Measurements from ENCODE around the gene TNFRSF14. TPM values are rescaled to one million over a fixed set of nuclear protein-coding genes. Genes with fewer than 3 reads are reported as not detected.

TNFRSF14 gene
- total and polyA plus RNA-seq, 9 donors: 11.0 to 33.8 (median 15.2) TPM

DNA sequence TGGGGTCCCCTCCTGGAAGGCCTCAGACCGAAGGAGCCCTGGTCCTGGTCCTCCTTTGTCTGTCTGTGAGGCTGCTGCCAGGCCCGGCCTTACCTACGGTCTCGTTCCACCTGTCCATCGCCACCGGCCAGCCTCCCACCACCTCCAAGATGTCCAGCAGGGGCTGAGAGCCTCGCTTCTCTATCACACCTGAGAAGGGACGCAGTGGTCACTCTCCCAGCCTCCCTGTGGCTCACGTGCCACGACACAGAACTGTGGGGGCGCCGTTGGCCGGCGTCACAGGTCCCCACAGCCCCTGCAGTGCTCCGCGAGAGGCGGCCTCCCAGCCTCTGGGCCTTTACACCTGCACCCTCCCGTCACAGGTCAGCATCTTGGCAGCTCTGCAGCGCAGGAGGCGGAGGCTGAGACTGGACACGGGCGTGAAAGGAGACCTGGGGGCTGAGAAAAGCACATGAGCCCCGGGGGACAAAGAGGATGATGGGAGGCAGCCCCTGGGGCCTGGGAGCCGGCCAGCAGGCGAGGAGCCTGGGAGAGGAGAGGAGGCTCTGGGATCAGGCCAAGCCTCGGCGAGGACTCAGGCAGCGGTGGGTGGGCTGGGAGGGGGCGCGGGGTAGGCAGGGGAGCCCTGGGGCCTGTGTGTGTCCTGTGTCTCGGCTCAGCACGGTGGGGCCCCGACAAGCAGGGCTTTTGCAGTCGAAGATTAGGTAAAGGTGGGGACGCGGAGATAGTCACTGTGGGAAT is 50.9 kb downstream of the TNFRSF14 start:
- no peaks in the 10 kb centered on the region for H3K36me3 ChIP-seq (ENCODE audit: control insufficient read depth, insufficient read depth, low read length)
- no peaks in the 10 kb centered on the region for H3K9me3 ChIP-seq (replicated peaks; ENCODE audit: control insufficient read depth, low read depth, low read length)
- peaks cover 10% of the 10 kb centered on the region for H3K27me3 ChIP-seq (ENCODE audit: control insufficient read depth, insufficient read depth, low read length)
- DNase-seq: no peak
- 41% methylated on average over 23 of the region's 36 CpGs for WGBS (ENCODE audit: insufficient coverage)
- H3K4me3 ChIP-seq (ENCODE audit: low read length): no peak overlapping the region
- no peak overlapping the region for H3K27ac ChIP-seq (ENCODE audit: low read length)
- H3K4me1 ChIP-seq (ENCODE audit: control insufficient read depth, insufficient read depth, low read length): peaks cover 29% of the 10 kb centered on the region

- peaks cover 29% of the 10 kb centered on the region for H3K4me1 ChIP-seq (ENCODE audit: control insufficient read depth, insufficient read depth, low read length)
- H3K27me3 ChIP-seq (ENCODE audit: control insufficient read depth, insufficient read depth, low read length): peaks cover 9% of the 10 kb centered on the region
- no peak overlapping the region for H3K4me3 ChIP-seq (ENCODE audit: low read length)
- peak; percentile 53 for DNase-seq
- WGBS (ENCODE audit: insufficient coverage): 22% methylated on average over 13 of the region's 13 CpGs
- H3K36me3 ChIP-seq (ENCODE audit: control insufficient read depth, insufficient read depth, low read length): no peaks in the 10 kb centered on the region
- H3K27ac ChIP-seq (ENCODE audit: low read length): peak overlapping the region; percentile 13
- H3K9me3 ChIP-seq (replicated peaks; ENCODE audit: control insufficient read depth, low read depth, low read length): no peaks in the 10 kb centered on the region
These were observed 51.5 kb downstream of the TNFRSF14 start for GRCh38 chr1:2607641-2608091.

DNA sequence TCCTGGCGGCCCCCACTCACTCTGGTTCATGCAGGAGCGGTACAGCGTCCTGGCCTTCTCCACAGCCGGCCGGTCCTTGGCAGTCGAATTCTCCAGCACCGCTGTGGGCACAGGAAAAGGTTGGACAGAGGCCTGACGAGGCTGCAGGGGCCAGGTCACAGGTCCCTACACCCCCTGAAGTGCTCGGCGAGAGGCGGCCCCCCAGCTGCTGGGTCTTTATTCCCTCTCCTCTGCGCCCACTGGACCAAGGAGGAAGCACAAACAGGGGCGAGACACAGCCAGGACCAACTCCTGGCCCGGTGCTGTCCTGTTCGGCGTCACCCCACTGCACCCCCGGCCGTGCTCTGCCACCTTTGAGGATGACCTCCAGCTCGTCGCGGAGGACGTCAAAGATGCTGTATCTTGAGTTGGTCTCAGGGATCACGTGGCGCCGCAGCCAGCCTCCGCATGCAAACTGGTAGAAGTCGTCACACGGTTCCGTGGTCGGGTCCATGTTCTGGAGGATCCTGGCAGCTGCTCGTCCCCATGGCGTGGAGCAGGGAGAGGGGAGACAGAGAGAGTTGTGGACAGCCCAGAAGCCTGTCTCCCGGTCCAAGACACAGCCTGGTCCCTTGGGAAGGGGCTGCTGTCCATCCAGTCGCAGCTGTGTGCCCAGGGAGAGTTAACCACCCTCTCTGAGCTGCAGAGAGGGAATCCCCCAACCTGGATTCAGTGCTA is 53.3 kb downstream of the TNFRSF14 start:
- Histone ChIP-seq H3K27ac (ENCODE audit: low read length) (no peak overlapping the region), H3K4me1 (ENCODE audit: control insufficient read depth, insufficient read depth, low read length) (peaks cover 29% of the 10 kb centered on the region), H3K4me3 (ENCODE audit: low read length) (no peak overlapping the region), H3K27me3 (ENCODE audit: control insufficient read depth, insufficient read depth, low read length) (peaks cover 7% of the 10 kb centered on the region), H3K36me3 (ENCODE audit: control insufficient read depth, insufficient read depth, low read length) (no peaks in the 10 kb centered on the region), H3K9me3 (replicated peaks; ENCODE audit: control insufficient read depth, low read depth, low read length) (peaks cover 7% of the 10 kb centered on the region)
- DNase-seq: no peak
- WGBS (ENCODE audit: insufficient coverage): 81% methylated on average over 32 of the region's 34 CpGs

DNA sequence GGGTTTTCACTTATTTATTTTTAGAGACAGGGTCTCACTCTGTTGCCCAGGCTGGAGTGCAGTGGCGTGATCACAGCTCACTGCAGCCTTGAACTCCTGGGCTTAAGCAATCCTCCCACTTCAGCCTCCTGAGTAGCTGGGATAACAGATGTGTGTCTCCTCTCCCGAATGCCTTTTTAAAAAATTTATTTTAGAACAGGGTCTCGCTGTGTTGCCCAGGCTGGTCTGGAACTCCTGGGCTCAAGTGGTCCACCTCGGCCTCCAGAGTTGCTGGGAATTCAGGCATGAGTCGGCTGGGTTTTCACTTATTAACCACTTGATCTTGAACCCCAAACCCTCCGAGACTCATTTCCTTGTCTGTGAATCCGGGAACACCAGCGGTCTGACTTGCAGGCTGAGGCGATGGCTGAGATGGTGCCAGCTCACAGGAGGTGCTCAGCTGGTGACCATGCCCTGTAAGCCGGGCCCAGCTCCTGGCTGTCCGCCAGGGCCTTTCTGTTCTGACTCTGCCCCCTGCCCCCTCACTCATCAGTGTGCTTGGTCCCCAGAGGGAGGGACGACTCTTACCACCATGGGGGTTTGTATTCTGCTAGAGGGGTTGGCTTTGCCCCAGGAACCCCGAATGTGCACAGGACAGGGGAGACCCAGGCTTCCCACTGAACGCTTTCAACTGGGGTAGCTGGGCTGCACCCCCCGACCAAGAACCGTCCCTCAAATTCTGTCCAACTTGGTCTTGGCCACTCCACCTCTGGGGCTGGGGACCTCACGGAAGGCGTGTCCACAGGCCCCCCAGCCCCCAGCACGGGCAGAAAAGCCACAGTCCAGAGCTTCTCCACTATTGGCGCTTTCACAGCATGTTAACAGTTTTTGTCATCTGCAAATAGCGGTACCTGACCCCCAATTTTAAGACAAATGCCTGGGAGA is 54.1 kb downstream of the TNFRSF14 start:
- peaks cover 7% of the 10 kb centered on the region for H3K27me3 ChIP-seq (ENCODE audit: control insufficient read depth, insufficient read depth, low read length)
- peaks cover 7% of the 10 kb centered on the region for H3K9me3 ChIP-seq (replicated peaks; ENCODE audit: control insufficient read depth, low read depth, low read length)
- H3K36me3 ChIP-seq (ENCODE audit: control insufficient read depth, insufficient read depth, low read length): no peaks in the 10 kb centered on the region
- peaks cover 29% of the 10 kb centered on the region for H3K4me1 ChIP-seq (ENCODE audit: control insufficient read depth, insufficient read depth, low read length)
- no peak overlapping the region for H3K4me3 ChIP-seq (ENCODE audit: low read length)
- no peak overlapping the region for H3K27ac ChIP-seq (ENCODE audit: low read length)
- no peak for DNase-seq
- WGBS (ENCODE audit: insufficient coverage): 33% methylated on average over 16 of the region's 21 CpGs

DNA sequence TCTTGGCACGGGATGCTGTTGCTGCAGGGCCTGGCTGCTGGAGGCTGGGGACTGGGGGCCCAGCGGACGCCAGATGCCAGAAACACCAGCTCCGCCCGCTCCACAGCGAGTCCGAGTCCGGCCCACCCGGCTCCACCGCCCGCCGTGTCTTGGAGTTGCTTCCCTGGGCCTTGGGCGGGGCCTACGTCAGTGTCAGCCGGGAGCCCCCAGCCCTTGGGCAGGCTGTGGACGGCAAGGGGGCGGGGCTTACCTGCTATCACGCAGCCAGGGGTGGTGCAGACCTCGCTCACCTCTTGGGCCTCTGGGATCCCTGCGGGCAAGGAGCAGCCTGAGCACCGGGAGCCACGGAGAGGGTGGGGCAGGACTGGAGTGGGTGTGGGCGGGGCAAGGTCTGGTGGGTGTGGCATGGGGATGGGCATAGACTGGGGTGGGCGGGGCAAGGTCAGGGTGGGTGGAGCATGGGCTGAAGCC is 54.9 kb downstream of the TNFRSF14 start:
- Histone ChIP-seq H3K27ac (ENCODE audit: low read length) (no peak overlapping the region), H3K27me3 (ENCODE audit: control insufficient read depth, insufficient read depth, low read length) (peaks cover 7% of the 10 kb centered on the region), H3K9me3 (replicated peaks; ENCODE audit: control insufficient read depth, low read depth, low read length) (peaks cover 9% of the 10 kb centered on the region), H3K36me3 (ENCODE audit: control insufficient read depth, insufficient read depth, low read length) (no peaks in the 10 kb centered on the region), H3K4me3 (ENCODE audit: low read length) (no peak overlapping the region), H3K4me1 (ENCODE audit: control insufficient read depth, insufficient read depth, low read length) (peaks cover 29% of the 10 kb centered on the region)
- DNase-seq: peak; percentile 43
- WGBS (ENCODE audit: insufficient coverage): under 1% methylated on average over 22 of the region's 24 CpGs

GRCh38 chr1:2611621-2612437 is 55.7 kb downstream of the TNFRSF14 start:
- Histone ChIP-seq H3K4me1 (ENCODE audit: control insufficient read depth, insufficient read depth, low read length) (peaks cover 26% of the 10 kb centered on the region), H3K4me3 (ENCODE audit: low read length) (no peak overlapping the region), H3K27me3 (ENCODE audit: control insufficient read depth, insufficient read depth, low read length) (peaks cover 10% of the 10 kb centered on the region), H3K36me3 (ENCODE audit: control insufficient read depth, insufficient read depth, low read length) (no peaks in the 10 kb centered on the region), H3K9me3 (replicated peaks; ENCODE audit: control insufficient read depth, low read depth, low read length) (peaks cover 11% of the 10 kb centered on the region), H3K27ac (ENCODE audit: low read length) (no peak overlapping the region)
- WGBS (ENCODE audit: insufficient coverage): 73% methylated on average over 15 of the region's 19 CpGs
- no peak for DNase-seq

DNA sequence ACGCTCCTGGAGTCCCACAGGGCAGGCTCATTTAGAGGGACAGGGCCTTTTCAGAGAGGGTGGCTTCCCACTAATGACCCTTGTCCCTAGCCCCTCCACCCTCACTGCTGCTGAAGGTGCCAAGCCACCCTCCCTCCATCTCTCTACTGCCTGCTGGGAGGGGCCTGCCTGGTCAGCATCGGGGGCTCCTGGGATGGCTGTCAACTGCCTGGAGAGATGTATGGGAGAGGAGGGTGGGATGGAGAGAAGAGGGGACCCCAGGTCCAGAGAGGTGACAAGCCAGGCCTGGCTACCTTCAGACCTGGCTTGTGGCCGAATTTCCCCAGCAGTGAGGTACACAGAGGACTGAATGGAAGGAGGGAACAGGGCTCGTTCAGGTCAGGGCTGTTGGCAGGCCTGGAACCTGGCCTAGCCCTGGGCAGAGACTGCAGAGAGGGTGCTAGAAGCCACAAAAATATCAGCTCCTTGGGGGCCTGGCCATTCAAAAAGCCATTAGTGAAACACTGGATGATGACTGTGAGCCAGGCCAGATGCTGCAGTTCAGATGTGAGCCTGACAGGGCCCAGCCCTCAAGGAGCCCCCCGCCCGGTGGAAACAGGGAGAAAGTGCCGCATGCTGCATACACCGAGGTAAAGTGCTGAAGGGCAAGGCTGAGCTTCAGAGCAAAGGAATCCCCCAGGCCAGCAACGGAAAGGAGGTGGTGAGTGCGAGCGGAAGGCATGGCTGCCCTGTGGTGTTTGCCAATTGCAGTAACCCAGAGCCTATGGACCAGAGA is 56.6 kb downstream of the TNFRSF14 start:
- DNase-seq: no peak
- Histone ChIP-seq H3K4me1 (ENCODE audit: control insufficient read depth, insufficient read depth, low read length) (peaks cover 17% of the 10 kb centered on the region), H3K36me3 (ENCODE audit: control insufficient read depth, insufficient read depth, low read length) (no peaks in the 10 kb centered on the region), H3K27me3 (ENCODE audit: control insufficient read depth, insufficient read depth, low read length) (peaks cover 10% of the 10 kb centered on the region), H3K4me3 (ENCODE audit: low read length) (no peak overlapping the region), H3K9me3 (replicated peaks; ENCODE audit: control insufficient read depth, low read depth, low read length) (peaks cover 11% of the 10 kb centered on the region), H3K27ac (ENCODE audit: low read length) (no peak overlapping the region)
- 76% methylated on average over 10 of the region's 11 CpGs for WGBS (ENCODE audit: insufficient coverage)

Data from muscle of leg (tissue), 11 donors.